Activated T-cell treated with anti-CD3 and anti-CD28 coated beads, Interleukin-2, amount 50 U/mL, for 1 hour (primary cell): ENCODE data around the gene TMEM223.
"Not testable (repeated sequence)": the region's sequence is repeated elsewhere in the genome, so short reads cannot be mapped to it uniquely, and the experiment has no call there.

Source experiments
- DNase-seq: peaks from one replicate; pipeline ENCODE4 v3.0.0-alpha.2; 2020

The TMEM223 gene

GRCh38 chr11:62799486-62799885, 7.7 kb upstream of the TMEM223 start:
- no peak for DNase-seq

GRCh38 chr11:62796281-62796680, 4.5 kb upstream of the TMEM223 start:
- no peak for DNase-seq

GRCh38 chr11:62794201-62794775, 2.5 kb upstream of the TMEM223 start:
- DNase-seq: no peak

- DNase-seq: no peak
Observed at GRCh38 chr11:62792202-62792575, 383 bp upstream of the TMEM223 start.

- no peak for DNase-seq
Observed at GRCh38 chr11:62789576-62789975, 2.2 kb downstream of the TMEM223 start.

- DNase-seq: no peak
Observed at GRCh38 chr11:62788991-62789390, 2.8 kb downstream of the TMEM223 start.

GRCh38 chr11:62787005-62787759, 4.6 kb downstream of the TMEM223 start, which contains the start of gene TMEM179B:
Gene TMEM179B, plus strand, starts transcription at chr11:62787402. Its CDS starts 30 bp downstream, at chr11:62787432.
- peak; percentile 95 for DNase-seq

GRCh38 chr11:62786318-62787004, 5.3 kb downstream of the TMEM223 start:
- peak; percentile 86 for DNase-seq

- DNase-seq: no peak
Observed at GRCh38 chr11:62782753-62783152, 9.1 kb downstream of the TMEM223 start.

GRCh38 chr11:62778441-62778840, 13.4 kb downstream of the TMEM223 start:
- DNase-seq: no peak

GRCh38 chr11:62777389-62777788, 14.4 kb downstream of the TMEM223 start:
- DNase-seq: no peak

GRCh38 chr11:62775646-62776045, 16.2 kb downstream of the TMEM223 start:
- no peak for DNase-seq

- DNase-seq: no peak
Observed at GRCh38 chr11:62774407-62774806, 17.4 kb downstream of the TMEM223 start.

GRCh38 chr11:62771144-62772021, 20.4 kb downstream of the TMEM223 start, which contains the start of gene TAF6L:
Gene TAF6L, plus strand, starts transcription at chr11:62771396. Its CDS starts 4,388 bp downstream, at chr11:62775784.
- DNase-seq: peak; percentile 89

- DNase-seq: peak; percentile 39
Observed at GRCh38 chr11:62770778-62771143, 21.0 kb downstream of the TMEM223 start.

GRCh38 chr11:62760867-62761227, 31.0 kb downstream of the TMEM223 start:
- DNase-seq: not testable (repeated sequence)

GRCh38 chr11:62757846-62758788, 33.7 kb downstream of the TMEM223 start:
- no peak for DNase-seq

- DNase-seq: no peak
Observed at GRCh38 chr11:62755086-62755615, 36.7 kb downstream of the TMEM223 start.

- DNase-seq: peak; percentile 93
Observed at GRCh38 chr11:62753736-62754603, 37.8 kb downstream of the TMEM223 start, which contains the start of gene ZBTB3. Gene ZBTB3, minus strand, starts transcription at chr11:62754160. Its CDS starts 496 bp downstream, at chr11:62753664.
